GM20431 (cell line): ENCODE results near the gene ADPRM.

ENCODE experiments used
- in situ Hi-C: fragments of 300-500 bp; cut with MseI, MboI; formaldehyde crosslinking; loops from one replicate; pipeline ENCODE4 v1.15.0; 2020; ENCODE audit warnings: low sequenced_read_pairs; ENCODE audit not compliant: unreplicated experiment

The ADPRM gene

DNA sequence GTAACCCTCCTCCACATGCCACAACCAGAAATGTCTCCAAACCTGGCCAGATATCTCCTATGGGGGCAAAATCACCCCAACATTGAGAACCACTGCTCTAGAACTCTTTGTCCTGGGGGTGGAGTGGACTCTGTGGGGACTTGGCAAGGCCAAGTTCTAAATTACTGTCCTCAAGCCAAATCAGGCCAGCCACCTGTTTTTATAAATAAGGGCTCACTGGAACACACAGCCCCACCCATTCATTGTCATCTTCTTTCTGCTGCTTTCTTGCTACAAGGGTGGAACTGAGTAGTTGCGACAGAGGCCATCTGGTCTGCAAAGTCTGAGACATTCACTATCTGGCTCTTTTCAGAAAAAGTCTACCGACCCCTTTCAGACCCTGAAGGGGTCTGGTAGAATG, 59.2 kb downstream of the ADPRM start:
- in situ Hi-C loops: no loop called here

DNA sequence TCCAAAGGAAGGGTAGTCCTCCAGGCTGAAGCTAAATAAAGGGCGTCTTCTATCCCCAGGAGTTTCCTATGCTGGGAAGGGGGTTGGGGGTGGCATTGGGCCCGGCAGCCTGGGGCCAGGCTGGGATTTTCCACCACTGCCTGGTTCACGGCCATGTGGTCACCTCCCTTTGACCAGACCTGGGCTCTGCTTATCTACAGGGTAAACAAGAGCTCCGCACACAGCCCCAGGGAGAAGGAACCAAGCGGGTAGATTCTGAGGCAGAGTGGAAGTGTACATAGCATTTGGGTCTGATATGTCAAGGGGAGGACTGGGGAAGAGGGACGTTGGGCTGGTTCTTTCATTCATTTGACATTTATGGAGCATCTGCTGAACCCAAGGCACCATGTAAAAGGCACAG, 59.7 kb downstream of the ADPRM start:
- in situ Hi-C loops: no loop called here

DNA sequence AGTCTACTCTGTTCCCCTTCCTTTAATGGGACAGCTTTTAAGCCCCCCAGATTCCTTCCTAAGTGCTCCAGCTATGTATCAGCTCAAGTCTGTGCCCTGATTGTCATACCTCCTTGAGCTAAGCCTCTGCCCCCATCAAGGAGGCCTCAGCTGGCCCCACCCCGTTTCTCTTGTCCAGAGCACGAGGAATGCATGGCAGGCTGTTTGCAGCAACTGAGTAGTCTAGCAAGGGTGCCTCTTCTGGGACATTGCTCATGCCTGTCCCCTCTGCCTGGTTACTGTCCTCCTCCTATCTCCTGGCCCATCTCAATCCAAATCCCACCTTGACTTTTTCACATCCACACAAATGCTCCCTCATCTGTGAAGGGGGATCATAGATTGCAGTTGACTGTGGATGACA, 60.3 kb downstream of the ADPRM start:
- in situ Hi-C loops: no loop called here

DNA sequence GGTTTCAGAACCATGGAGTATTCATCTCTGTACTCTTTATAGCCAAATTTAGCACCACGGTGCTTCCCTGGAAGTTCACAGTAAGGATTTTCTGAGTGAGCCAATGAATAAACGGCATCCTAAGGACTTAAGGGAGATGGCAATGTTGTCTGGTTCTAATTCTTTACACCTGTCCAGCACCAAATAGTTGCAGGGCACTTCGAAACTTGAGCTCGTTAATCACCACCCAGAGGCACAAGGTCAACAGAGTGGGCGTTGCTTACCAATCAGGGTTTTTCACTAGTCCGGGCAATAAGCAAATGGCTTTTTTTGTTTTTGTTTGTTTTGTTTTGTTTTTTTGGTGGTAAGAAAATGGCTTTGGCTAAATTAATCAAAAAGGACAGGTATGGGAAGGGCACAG, 60.7 kb downstream of the ADPRM start:
- in situ Hi-C loops: no loop called here
